ENCODE data around the gene SLC49A3.
"Not testable (repeated sequence)": the region's sequence is repeated elsewhere in the genome, so short reads cannot be mapped to it uniquely, and the experiment has no call there.

Gene SLC49A3

DNA sequence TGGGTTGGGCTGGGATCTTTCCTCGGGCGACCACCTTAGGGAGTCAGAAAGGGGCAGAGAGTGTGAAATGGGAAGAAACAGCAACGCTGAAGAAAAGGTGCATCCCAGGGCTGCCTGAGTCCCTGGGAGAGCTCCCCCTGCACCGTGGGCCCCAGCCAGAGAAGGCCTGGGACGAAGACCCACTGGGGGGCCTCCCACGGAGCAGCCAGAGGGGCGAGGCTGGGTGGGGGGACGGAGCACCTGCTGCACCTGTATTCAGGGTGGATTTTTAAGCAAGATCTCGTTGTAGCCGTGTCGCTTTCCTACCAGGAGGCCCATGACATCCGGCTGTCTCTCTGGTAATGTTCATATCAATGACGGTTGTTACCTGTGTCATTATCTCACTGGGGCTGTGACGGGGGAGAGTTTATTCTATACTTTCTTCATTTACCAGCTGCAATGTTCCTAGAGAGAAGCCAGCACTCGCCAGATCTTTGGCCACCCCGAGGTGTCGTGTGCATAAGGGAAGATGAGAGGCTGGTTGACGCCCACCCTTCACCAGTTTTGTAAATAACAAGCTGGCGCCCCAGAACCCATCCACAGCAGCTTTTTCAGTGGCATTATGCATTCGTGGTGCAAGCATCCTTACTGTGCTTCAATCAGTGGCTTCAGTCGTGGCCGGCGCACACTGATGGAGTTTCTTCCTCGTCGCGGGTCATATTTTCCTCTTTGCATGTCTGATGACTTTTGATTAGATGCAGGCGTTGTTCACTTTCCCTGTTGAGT is 11.0 kb upstream of the SLC49A3 start:
- Histone ChIP-seq H3K27ac (ENCODE audit: low read depth, low read length) (peak overlapping the region; percentile 80), H3K36me3 (ENCODE audit: low read length) (no peaks in the 10 kb centered on the region), H3K27me3 (ENCODE audit: low read length) (no peaks in the 10 kb centered on the region), H3K9ac (ENCODE audit: low read length) (peak overlapping the region; percentile 33; the same call in 1 of the 2 replicates), H3K79me2 (ENCODE audit: insufficient read depth, low read length) (no peaks in the 10 kb centered on the region), H3K4me3 (ENCODE audit: insufficient read depth, low read length, poor library complexity, severe bottlenecking) (peak overlapping the region; percentile 12), H3K9me2 (replicated peaks; ENCODE audit: insufficient read depth, low read length) (no peaks in the 10 kb centered on the region), H2AFZ (ENCODE audit: low read depth, low read length, severe bottlenecking) (no peak overlapping the region), H3F3A (ENCODE audit: insufficient read depth) (peaks cover 29% of the 10 kb centered on the region), H3K9me3 (ENCODE audit: insufficient read depth, low read length) (no peaks in the 10 kb centered on the region), H4K20me1 (ENCODE audit: low read depth, low read length) (no peaks in the 10 kb centered on the region), H3K4me2 (ENCODE audit: low read depth, low read length, poor library complexity, severe bottlenecking) (peak overlapping the region; percentile 53)
- TF ChIP-seq CTCF (IDR thresholded peaks at IDR 0.05; ENCODE audit: insufficient read depth, low read length, poor library complexity, severe bottlenecking) (no peak), EZH2phosphoT487 (conservative IDR thresholded peaks at IDR 0.05; ENCODE audit: low read length) (no peak)

DNA sequence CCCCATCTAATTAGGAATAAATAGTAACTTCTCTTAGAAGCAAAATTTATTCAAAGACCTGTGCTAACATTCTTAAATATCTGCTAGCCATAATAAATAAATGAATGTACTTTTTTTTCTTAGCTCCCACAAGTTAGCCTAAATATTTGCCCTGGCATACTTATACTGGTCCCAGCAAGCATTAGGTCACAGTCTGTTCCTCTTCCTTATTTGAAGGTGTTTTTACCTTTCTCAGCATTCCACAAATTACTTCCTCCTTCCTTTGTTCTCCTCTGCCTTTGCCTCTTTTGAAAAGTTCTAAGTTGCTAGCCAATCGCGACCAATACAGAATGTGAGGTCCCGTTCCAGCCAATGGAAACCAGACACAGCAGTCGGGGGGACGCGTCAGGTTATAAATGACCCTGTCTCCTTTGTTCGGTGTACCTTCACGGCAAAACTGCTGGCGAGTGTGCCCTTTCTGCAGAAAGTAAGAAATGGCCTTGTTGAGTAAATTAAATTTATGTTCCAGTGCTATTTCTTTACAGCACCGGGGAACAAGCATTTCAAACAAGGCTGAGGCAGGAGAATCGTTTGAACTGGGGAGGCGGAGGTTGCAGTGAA is 5.5 kb upstream of the SLC49A3 start:
- H3K79me2 ChIP-seq (ENCODE audit: insufficient read depth, low read length); H3K36me3 ChIP-seq (ENCODE audit: low read length); H3K9me2 ChIP-seq (replicated peaks; ENCODE audit: insufficient read depth, low read length); H4K20me1 ChIP-seq (ENCODE audit: low read depth, low read length); H3K9ac ChIP-seq (ENCODE audit: low read length); H3K4me2 ChIP-seq (ENCODE audit: low read depth, low read length, poor library complexity, severe bottlenecking); H3K27me3 ChIP-seq (ENCODE audit: low read length); H3K27ac ChIP-seq (ENCODE audit: low read depth, low read length); H3K9me3 ChIP-seq (ENCODE audit: insufficient read depth, low read length); H3K4me3 ChIP-seq (ENCODE audit: insufficient read depth, low read length, poor library complexity, severe bottlenecking); H2AFZ ChIP-seq (ENCODE audit: low read depth, low read length, severe bottlenecking): not testable (repeated sequence)
- H3F3A ChIP-seq (ENCODE audit: insufficient read depth): peaks cover 14% of the 10 kb centered on the region

DNA sequence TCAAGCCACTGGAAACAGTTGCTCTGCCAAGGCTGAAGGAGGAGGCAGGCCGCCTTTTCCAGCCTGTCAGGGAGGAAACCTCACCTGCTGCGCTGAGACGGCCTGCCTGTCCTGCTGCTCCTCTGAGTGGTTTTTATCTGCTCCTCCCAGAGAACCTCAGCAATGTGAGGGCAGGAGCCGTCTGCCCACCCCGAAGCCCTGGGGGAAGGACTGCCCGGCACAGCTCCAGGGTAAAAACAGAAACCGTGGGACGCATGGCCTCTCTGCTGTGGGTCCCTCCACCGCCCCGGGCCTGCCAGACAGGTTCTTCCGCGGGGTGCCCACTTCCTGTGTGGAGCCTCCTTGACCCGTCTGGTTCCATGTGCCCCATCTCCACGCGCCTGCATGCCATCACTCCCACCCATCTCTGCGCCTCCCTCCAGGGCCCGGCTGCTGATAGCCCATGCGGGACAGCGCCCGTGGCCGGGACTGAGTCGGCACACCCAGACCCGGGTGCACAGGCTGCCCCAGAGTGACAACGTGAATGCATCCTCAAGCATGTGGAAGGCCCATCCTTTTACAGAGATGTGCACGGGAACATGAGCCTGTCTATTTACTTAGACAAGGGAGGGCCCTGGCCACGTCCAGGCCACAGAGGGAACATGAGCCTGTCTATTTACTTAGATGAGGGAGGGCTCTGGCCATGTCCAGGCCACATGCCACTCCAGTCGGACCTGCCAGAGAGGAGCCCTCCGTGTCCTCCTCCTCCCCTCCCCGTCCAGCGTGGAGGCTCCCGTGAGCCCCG is 4.0 kb upstream of the SLC49A3 start:
- TF ChIP-seq EZH2phosphoT487 (conservative IDR thresholded peaks at IDR 0.05; ENCODE audit: low read length) (no peak), CTCF (IDR thresholded peaks at IDR 0.05; ENCODE audit: insufficient read depth, low read length, poor library complexity, severe bottlenecking) (no peak)
- Histone ChIP-seq H3K9ac (ENCODE audit: low read length) (no peak overlapping the region), H3K9me2 (replicated peaks; ENCODE audit: insufficient read depth, low read length) (no peaks in the 10 kb centered on the region), H3K79me2 (ENCODE audit: insufficient read depth, low read length) (no peaks in the 10 kb centered on the region), H3K27ac (ENCODE audit: low read depth, low read length) (no peak overlapping the region), H3F3A (ENCODE audit: insufficient read depth) (0 out of 2 replicates have a peak, but pooled peaks cover 5% of the 10 kb centered on the region), H3K36me3 (ENCODE audit: low read length) (no peaks in the 10 kb centered on the region), H4K20me1 (ENCODE audit: low read depth, low read length) (no peaks in the 10 kb centered on the region), H3K4me3 (ENCODE audit: insufficient read depth, low read length, poor library complexity, severe bottlenecking) (no peak overlapping the region), H3K27me3 (ENCODE audit: low read length) (no peaks in the 10 kb centered on the region), H3K9me3 (ENCODE audit: insufficient read depth, low read length) (no peaks in the 10 kb centered on the region), H3K4me2 (ENCODE audit: low read depth, low read length, poor library complexity, severe bottlenecking) (no peak overlapping the region), H2AFZ (ENCODE audit: low read depth, low read length, severe bottlenecking) (no peak overlapping the region)
